Esophagus muscularis mucosa (tissue), 4 donors: ENCODE data around the gene RNF126. TPM values are rescaled to one million over a fixed set of nuclear protein-coding genes. Genes with fewer than 3 reads are reported as not detected.

Experiments used
- DNase-seq: peaks from one replicate; pipeline ENCODE4 v3.0.0-alpha.2; 2017; ENCODE audit errors: extremely low spot score
- H3K27ac ChIP-seq, 4 donors: fragments of 200-600 bp; sonication (generic); replicated peaks in 1 of 4; 1 replicate in 3 of 4; 2 replicates in 1 of 4; pipeline ENCODE4 v1.5.1; 2016 to 2019; ENCODE audit warnings: mild to moderate bottlenecking in 1 of 4
- H3K27me3 ChIP-seq, 4 donors: fragments of 200-600 bp; sonication (generic); one replicate each; pipeline versions ENCODE4 v1.5.1 to v1.6.0; 2016 to 2019
- H3K36me3 ChIP-seq, 4 donors: fragments of 200-600 bp; sonication (generic); one replicate each; pipeline ENCODE4 v1.5.1; 2016 to 2019
- H3K4me1 ChIP-seq, 4 donors: fragments of 200-600 bp; sonication (generic); one replicate each; pipeline ENCODE4 v1.5.1; 2016 to 2019
- H3K4me3 ChIP-seq, 4 donors: fragments of 200-600 bp; sonication (generic); 1 replicate in 2 of 4; 2 replicates in 2 of 4; pipeline ENCODE4 v1.5.1; 2016 to 2019; ENCODE audit warnings: mild to moderate bottlenecking in 4 of 4, moderate library complexity in 1 of 4
- H3K9me3 ChIP-seq, 4 donors: fragments of 200-600 bp; sonication (generic); 1 replicate in 3 of 4; 2 replicates in 1 of 4; pipeline ENCODE4 v1.5.1; 2016 to 2019
- EP300 ChIP-seq: sonication (generic); formaldehyde crosslinking; IDR thresholded peaks from one replicate; pipeline ENCODE4 v1.6.1; 2017; ENCODE audit warnings: antibody characterized with exemption
- POLR2A ChIP-seq: fragments of 450-650 bp; IDR thresholded peaks from one replicate; pipeline ENCODE4 v1.6.1; 2017; ENCODE audit warnings: antibody characterized with exemption, moderate library complexity, mild to moderate bottlenecking, low read depth
- POLR2AphosphoS5 ChIP-seq, 2 donors: sonication (generic); formaldehyde crosslinking; IDR thresholded peaks; one replicate each; pipeline ENCODE4 v1.6.1; 2017; ENCODE audit warnings: antibody characterized with exemption in 2 of 2
- whole genome bisulfite sequencing: methylation state at CpG from one replicate; pipeline ENCODE4 v1.1.5; 2018; 5-methylcytosine and 5-hydroxymethylcytosine counted together
- intact Hi-C: fragments of 100-400 bp; cut with DNase I; formaldehyde crosslinking; loops from one replicate; pipeline ENCODE4 v1.15.1; 2023
- total RNA-seq, 4 donors: library from RNA; depleted of rRNA; stranded (reverse); fragments of >200 nt; gene quantifications; one replicate each; pipeline versions ENCODE4 v1.1.0 to v1.2.1, GENCODE V29; 2016
- TF ChIP-seq, protein P1 (sequence below), 3 experiments: fragments of 200-600 bp in 2 of 3; fragments of 450-650 bp in 1 of 3; sonication (generic) in 2 of 3; IDR thresholded peaks; one replicate each; pipeline ENCODE4 v1.5.1; 2017 to 2019; ENCODE audit warnings: antibody characterized with exemption in 3 of 3, mild to moderate bottlenecking in 2 of 3, moderate library complexity in 1 of 3

Gene RNF126
- total RNA-seq, 4 donors from 2014 or later: 41.5 to 63.5 (median 62.3) TPM

DNA sequence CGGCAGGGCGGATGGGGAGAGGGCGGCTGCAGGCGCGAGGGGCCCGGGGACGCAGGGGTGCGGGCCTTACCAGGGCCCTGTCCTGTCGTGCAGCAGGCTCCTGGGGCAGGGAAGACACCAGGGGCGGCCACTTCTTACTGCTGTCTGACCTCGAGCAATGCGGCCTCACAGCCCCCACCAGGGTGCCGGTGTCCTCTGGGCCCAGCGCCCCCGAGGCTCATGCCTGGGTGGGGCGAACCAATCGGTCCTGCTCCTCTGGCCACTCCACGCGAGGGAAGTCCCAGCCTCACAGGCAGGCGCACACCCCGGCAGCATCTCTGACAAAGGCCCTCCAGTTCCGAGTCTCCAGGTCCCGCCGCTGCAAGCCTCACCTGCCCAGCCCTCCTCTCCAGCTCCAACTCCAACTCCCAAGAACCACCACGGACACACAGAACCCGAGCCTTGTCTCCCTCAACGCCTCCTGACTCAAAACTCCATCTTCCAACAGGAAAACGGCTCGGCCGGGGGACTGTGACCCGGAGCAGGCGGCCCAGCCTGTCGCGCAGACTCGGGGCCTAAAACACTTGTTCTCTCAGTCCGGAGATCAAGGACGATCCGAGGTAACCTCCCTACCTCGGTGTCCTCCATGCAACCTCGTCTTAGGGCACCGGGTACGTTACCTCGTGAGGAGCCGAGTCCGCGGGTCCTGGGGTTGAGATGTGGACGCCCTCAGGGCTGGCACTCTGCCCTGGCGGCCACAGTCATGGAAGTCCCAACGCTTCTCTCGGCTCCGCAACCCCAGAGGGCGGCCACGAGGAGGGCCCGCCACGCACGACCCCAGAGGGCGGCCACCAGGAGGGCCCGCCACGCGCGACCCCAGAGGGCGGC is 16.9 kb downstream of the RNF126 start:
- no peaks in the 10 kb centered on the region for H3K27me3 ChIP-seq
- H3K4me3 ChIP-seq: no peak overlapping the region
- DNase-seq: no peak
- H3K9me3 ChIP-seq: no peaks in the 10 kb centered on the region
- peaks cover 42 to 66% (median 55%) of the 10 kb centered on the region in 4 donors for H3K36me3 ChIP-seq
- intact Hi-C loops: no loop called here
- WGBS: 84% methylated on average over 8 of the region's 62 CpGs
- no peaks in the 10 kb centered on the region for H3K4me1 ChIP-seq
- no peak overlapping the region for H3K27ac ChIP-seq
- TF ChIP-seq EP300 (no peak), POLR2AphosphoS5 (IDR thresholded peaks at IDR 0.05) (no peak), POLR2A (no peak)
- TF ChIP-seq, protein P1, sequence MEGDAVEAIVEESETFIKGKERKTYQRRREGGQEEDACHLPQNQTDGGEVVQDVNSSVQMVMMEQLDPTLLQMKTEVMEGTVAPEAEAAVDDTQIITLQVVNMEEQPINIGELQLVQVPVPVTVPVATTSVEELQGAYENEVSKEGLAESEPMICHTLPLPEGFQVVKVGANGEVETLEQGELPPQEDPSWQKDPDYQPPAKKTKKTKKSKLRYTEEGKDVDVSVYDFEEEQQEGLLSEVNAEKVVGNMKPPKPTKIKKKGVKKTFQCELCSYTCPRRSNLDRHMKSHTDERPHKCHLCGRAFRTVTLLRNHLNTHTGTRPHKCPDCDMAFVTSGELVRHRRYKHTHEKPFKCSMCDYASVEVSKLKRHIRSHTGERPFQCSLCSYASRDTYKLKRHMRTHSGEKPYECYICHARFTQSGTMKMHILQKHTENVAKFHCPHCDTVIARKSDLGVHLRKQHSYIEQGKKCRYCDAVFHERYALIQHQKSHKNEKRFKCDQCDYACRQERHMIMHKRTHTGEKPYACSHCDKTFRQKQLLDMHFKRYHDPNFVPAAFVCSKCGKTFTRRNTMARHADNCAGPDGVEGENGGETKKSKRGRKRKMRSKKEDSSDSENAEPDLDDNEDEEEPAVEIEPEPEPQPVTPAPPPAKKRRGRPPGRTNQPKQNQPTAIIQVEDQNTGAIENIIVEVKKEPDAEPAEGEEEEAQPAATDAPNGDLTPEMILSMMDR (IDR thresholded peaks at IDR 0.05): no peak

DNA sequence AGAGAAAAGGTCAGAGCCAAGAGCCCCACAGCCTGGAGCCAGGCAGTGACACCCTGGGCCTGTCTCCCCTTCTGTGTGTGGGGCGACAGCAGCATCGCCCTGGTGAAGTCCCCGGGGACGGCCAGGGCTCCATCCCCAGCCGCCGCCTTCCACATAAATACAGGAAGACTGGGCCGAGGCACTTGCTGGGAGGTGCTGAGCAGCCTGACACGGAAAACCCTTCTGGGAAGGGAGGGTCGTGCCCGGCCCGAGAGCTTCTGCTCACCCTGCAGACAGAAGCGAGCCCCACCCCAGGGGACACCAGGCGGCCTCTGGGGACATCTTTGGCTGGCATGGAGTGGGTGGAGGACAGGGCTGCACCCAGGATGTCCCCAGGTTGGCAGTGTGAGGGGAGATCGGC is 18.2 kb downstream of the RNF126 start:
- DNase-seq: no peak
- H3K27me3 ChIP-seq: no peaks in the 10 kb centered on the region
- TF ChIP-seq, protein P1 (IDR thresholded peaks at IDR 0.05): no peak
- TF ChIP-seq EP300: no peak
- no peak for TF ChIP-seq POLR2A
- no peak for TF ChIP-seq POLR2AphosphoS5 (IDR thresholded peaks at IDR 0.05)
- intact Hi-C loops: no loop called here
- peaks cover 34 to 52% (median 44%) of the 10 kb centered on the region in 4 donors for H3K36me3 ChIP-seq
- H3K4me1 ChIP-seq: peaks cover 0 to 8% (median 6%) of the 10 kb centered on the region in 4 donors
- no peak overlapping the region for H3K4me3 ChIP-seq
- H3K9me3 ChIP-seq: no peaks in the 10 kb centered on the region
- H3K27ac ChIP-seq: no peak overlapping the region
- 76% methylated on average over 12 of the region's 14 CpGs for WGBS

DNA sequence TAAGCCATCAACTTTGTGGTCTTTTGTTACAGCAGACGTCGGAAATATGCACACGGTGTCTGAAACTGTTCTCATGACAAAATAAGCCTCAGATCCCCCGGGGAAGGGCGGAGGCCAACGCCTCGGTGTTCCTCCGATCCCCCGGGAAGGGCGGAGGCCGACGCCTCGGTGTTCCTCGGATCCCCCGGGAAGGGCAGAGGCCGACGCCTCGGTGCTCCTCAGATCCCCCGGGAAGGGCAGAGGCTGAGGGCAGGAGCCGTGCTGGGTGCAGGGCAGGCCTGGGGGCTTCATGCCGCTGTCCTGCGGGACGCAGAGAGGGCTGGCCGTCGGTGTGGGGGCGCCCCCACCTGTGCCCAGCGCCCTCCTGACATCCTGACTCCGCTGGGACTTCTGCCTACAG is 18.7 kb downstream of the RNF126 start:
- Histone ChIP-seq H3K27ac (no peak overlapping the region), H3K4me3 (no peak overlapping the region), H3K36me3 (peaks cover 32 to 48% (median 40%) of the 10 kb centered on the region in 4 donors), H3K4me1 (peaks cover under 1 to 12% (median 7%) of the 10 kb centered on the region in 4 donors), H3K27me3 (no peaks in the 10 kb centered on the region), H3K9me3 (no peaks in the 10 kb centered on the region)
- DNase-seq: no peak
- 82% methylated on average over 25 of the region's 28 CpGs for WGBS
- TF ChIP-seq POLR2AphosphoS5 (IDR thresholded peaks at IDR 0.05) (no peak), POLR2A (no peak), EP300 (no peak)
- TF ChIP-seq, protein P1 (IDR thresholded peaks at IDR 0.05): no peak
- intact Hi-C loops: no loop called here

DNA sequence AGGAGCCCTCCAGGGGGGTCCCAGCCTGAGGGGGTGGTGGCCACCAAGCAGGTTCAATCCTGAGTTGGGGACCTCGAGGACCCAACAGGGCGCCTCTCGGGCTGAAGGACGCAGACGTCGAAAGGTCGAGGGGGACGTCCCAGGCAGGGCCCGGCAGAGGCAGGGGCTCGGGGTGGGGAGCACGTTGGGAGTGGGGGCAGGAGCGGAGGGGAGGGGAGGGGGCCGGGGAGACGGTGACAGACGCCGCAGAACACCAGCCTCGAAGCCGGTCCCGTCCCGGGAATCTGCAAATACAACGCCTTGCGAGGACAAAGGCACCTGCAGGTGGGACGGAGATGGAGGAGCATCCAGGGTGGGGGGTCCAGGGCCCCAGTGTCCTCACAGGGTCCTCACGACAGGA is 19.3 kb downstream of the RNF126 start:
- Histone ChIP-seq H3K4me1 (peaks cover 7 to 18% (median 14%) of the 10 kb centered on the region in 4 donors), H3K36me3 (peaks cover 26 to 42% (median 34%) of the 10 kb centered on the region in 4 donors), H3K27me3 (no peaks in the 10 kb centered on the region), H3K27ac (no peak overlapping the region), H3K9me3 (no peaks in the 10 kb centered on the region), H3K4me3 (no peak overlapping the region)
- intact Hi-C loops: no loop called here
- TF ChIP-seq POLR2A (no peak), EP300 (no peak), POLR2AphosphoS5 (IDR thresholded peaks at IDR 0.05) (no peak)
- TF ChIP-seq, protein P1 (IDR thresholded peaks at IDR 0.05): no peak
- no peak for DNase-seq
- 87% methylated on average over 23 of the region's 24 CpGs for WGBS
